ENCODE measurements around the gene AHSP. TPM values are rescaled to one million over a fixed set of nuclear protein-coding genes. Genes with fewer than 3 reads are reported as not detected.
A peak's percentile ranks its signal among the peaks of the same experiment; 100 is the strongest.
"Not testable (repeated sequence)": the region's sequence is repeated elsewhere in the genome, so short reads cannot be mapped to it uniquely, and the experiment has no call there.

Gene AHSP
- polyA plus RNA-seq, 3 donors from 2014 or later = 1.8 TPM; not detected in 2

- peaks cover 4 to 15% (median 12%) of the 10 kb centered on the region in 3 donors for H3K27me3 Mint-ChIP-seq (ENCODE audit: low read depth in 3 of 3)
- no peaks in the 10 kb centered on the region for H3K9me3 Mint-ChIP-seq
- H3K4me3 Mint-ChIP-seq = no peak overlapping the region
- H3K4me1 Mint-ChIP-seq = peaks cover 0 to 1% of the 10 kb centered on the region in 2 donors
- no peaks in the 10 kb centered on the region for H3K36me3 Mint-ChIP-seq
- DNase-seq = no peak
- H3K27ac Mint-ChIP-seq = no peak overlapping the region
Observed at GRCh38 chr16:31528523-31529107, 915 bp downstream of the AHSP start.

DNA sequence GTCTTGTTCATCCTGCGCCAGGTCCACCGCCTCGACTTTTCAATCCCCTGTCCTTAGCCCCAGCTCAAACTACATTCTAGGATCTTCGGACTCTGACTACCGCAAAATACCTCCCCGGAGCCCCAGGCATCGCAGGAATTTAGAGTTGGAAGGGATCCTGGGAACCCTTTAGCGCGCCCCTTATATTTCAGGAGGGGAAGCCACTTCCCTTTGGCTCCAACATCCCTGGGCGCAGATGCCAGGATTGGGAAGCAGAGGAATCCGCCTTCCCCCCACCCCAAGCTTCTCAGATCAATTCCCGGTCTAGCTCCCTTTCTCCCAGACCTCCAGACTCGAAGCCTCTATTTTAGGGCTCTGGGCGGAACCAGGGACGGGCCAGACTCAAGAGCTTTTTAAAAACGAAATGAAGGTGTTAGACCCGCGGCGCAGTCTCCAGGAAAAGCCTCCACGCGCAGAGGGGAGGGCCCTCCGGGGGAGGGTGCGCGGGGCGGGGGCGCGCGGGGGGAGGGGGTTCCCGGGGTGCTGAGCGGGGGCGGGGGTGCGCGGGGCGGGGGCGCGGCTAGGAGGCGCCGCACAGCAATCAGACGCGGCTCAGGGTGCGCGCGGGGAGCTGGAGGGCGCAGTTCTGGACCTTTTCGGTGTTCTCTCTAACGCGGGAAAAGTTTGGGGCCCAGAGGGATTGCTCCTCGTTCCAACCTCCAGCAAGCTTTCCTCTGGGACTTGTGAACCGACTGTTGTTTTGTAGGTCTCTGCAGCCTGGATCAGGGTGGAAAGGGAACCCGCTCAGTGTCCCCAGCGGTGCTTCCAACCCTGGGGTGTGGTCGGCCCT lies 1.6 kb downstream of the AHSP start:
- Mint-ChIP-seq H3K4me1 (peaks cover 0 to 1% of the 10 kb centered on the region in 2 donors), H3K4me3 (no peak overlapping the region), H3K36me3 (no peaks in the 10 kb centered on the region), H3K9me3 (no peaks in the 10 kb centered on the region), H3K27me3 (ENCODE audit: low read depth in 3 of 3) (peaks cover 4 to 18% (median 12%) of the 10 kb centered on the region in 3 donors), H3K27ac (no peak overlapping the region)
- DNase-seq = no peak

GRCh38 chr16:31529937-31530312 lies 2.2 kb downstream of the AHSP start:
- H3K9me3 Mint-ChIP-seq = no peaks in the 10 kb centered on the region
- H3K27ac Mint-ChIP-seq = no peak overlapping the region
- peaks cover 0 to 1% of the 10 kb centered on the region in 2 donors for H3K4me1 Mint-ChIP-seq
- no peaks in the 10 kb centered on the region for H3K36me3 Mint-ChIP-seq
- no peak overlapping the region for H3K4me3 Mint-ChIP-seq
- H3K27me3 Mint-ChIP-seq (ENCODE audit: low read depth in 3 of 3) = peaks cover 4 to 23% (median 13%) of the 10 kb centered on the region in 3 donors
- DNase-seq = no peak

DNA sequence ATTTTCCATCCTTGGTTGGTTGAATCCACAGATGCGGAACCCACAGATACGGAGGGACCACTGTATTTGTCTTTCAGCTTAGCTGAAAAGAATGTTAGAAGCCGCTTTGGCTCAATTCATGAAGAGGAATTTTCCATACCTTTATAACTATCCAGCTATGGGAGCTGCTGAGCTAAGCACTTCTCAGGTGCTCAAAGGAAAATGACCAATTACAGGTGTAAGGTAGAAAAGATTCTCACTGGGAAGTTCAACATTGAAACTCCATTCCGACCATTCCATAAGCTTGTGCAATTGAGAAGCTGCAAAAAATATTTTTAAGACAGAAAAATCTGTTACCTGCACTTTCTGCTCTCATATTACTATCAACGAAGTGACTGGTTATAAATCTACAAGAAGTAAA lies 2.7 kb downstream of the AHSP start:
- H3K27me3 Mint-ChIP-seq (ENCODE audit: low read depth in 3 of 3) = peaks cover 4 to 26% (median 17%) of the 10 kb centered on the region in 3 donors
- no peak overlapping the region for H3K4me3 Mint-ChIP-seq
- no peaks in the 10 kb centered on the region for H3K36me3 Mint-ChIP-seq
- DNase-seq = no peak
- peaks cover 0 to 1% of the 10 kb centered on the region in 2 donors for H3K4me1 Mint-ChIP-seq
- no peak overlapping the region for H3K27ac Mint-ChIP-seq
- H3K9me3 Mint-ChIP-seq = no peaks in the 10 kb centered on the region

GRCh38 chr16:31531096-31531495 lies 3.4 kb downstream of the AHSP start:
- DNase-seq = no peak

DNA sequence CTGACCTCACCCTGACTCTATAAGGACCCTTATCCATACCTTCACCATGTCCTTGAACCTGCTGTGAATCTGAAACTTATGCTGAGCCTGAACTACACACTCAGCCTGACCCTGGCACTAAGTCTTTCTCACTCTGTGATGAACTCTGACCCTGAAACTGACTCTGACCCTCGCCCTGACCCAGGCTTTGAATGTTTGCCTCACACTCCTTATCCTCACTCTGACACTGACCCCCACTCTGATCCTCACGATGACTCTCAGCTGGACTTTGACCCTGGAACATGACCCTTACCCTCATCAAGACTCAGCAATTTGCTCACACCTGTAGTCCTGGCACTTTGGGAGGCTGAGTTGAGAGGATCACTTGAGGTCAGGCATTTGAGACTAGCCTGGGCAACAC lies 4.4 kb downstream of the AHSP start:
- H3K4me1 Mint-ChIP-seq = peaks cover 0 to 1% of the 10 kb centered on the region in 2 donors
- no peak overlapping the region for H3K4me3 Mint-ChIP-seq
- no peaks in the 10 kb centered on the region for H3K36me3 Mint-ChIP-seq
- H3K9me3 Mint-ChIP-seq = no peaks in the 10 kb centered on the region
- no peak overlapping the region for H3K27ac Mint-ChIP-seq
- H3K27me3 Mint-ChIP-seq (ENCODE audit: low read depth in 3 of 3) = peaks cover 7 to 40% (median 23%) of the 10 kb centered on the region in 3 donors
- DNase-seq = no peak

More at GRCh38 chr16:31531096-31531495, 3.4 kb downstream of the AHSP start:
- H3K4me1 Mint-ChIP-seq = peaks cover 0 to 1% of the 10 kb centered on the region in 2 donors
- no peaks in the 10 kb centered on the region for H3K9me3 Mint-ChIP-seq
- peaks cover 4 to 32% (median 17%) of the 10 kb centered on the region in 3 donors for H3K27me3 Mint-ChIP-seq (ENCODE audit: low read depth in 3 of 3)
- no peaks in the 10 kb centered on the region for H3K36me3 Mint-ChIP-seq
- no peak overlapping the region for H3K4me3 Mint-ChIP-seq
- no peak overlapping the region for H3K27ac Mint-ChIP-seq

GRCh38 chr16:31532896-31533295 lies 5.2 kb downstream of the AHSP start:
- DNase-seq = no peak
- no peak overlapping the region for H3K27ac Mint-ChIP-seq
- peaks cover 9 to 37% (median 19%) of the 10 kb centered on the region in 3 donors for H3K27me3 Mint-ChIP-seq (ENCODE audit: low read depth in 3 of 3)
- no peaks in the 10 kb centered on the region for H3K9me3 Mint-ChIP-seq
- H3K4me3 Mint-ChIP-seq = no peak overlapping the region
- no peaks in the 10 kb centered on the region for H3K36me3 Mint-ChIP-seq
- peaks cover 0 to 4% of the 10 kb centered on the region in 2 donors for H3K4me1 Mint-ChIP-seq

DNA sequence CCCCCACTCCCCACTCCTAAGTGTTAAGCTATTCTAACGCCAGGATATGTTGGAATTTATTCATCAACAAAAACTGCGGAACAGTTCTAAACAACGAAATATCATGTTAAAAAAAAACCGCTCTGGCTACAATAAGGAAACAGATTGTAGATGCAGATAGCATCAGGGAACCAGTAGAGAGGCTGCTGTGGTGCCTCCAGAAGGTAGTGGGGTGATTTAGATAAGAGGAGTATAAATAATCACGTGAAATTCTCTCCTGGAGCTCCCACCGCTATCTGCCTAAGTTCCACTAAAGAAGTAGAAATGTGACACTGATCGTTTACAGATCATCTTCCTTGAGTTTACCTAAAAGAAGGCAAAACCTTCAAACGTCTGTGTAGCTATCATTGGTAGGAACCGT lies 8.0 kb downstream of the AHSP start:
- peaks cover 0 to 5% of the 10 kb centered on the region in 2 donors for H3K4me1 Mint-ChIP-seq
- H3K27ac Mint-ChIP-seq = no peak overlapping the region
- H3K27me3 Mint-ChIP-seq (ENCODE audit: low read depth in 3 of 3) = peaks cover 9 to 40% (median 22%) of the 10 kb centered on the region in 3 donors
- H3K4me3 Mint-ChIP-seq = peak overlapping the region in 1 of 5 donors; percentile 1
- no peak for DNase-seq
- peaks cover 0 to 9% (median 0%) of the 10 kb centered on the region in 6 donors for H3K9me3 Mint-ChIP-seq
- no peaks in the 10 kb centered on the region for H3K36me3 Mint-ChIP-seq

DNA sequence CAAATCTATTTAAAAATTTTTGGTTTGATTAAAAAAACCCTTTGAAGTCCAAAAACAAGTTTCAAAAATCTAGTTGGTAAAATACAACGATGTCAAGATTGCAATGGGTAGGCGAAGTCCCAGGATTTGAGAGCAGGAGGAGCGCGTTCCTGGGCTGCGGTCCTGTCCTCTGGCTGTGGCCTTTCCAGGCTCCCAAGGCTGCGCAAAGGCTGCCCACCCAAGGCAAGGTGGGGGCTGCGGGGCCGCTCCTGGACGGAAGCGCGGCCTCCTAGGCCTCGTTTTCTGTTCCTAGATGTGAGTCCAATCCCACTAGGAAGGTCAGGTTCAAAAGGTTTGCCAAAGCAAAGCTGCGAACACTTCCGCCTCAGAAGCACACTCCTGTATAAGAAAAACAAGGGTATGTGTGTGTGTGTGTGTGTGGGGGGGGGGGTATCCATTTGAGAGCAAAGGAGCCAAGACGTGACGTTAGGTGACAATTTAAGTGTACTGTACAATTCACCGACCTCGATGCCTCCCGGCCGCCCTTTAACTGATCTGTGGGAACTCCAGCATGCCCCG lies 9.2 kb downstream of the AHSP start:
- H3K27ac Mint-ChIP-seq = no peak overlapping the region
- peaks cover 0 to 9% (median 0%) of the 10 kb centered on the region in 6 donors for H3K9me3 Mint-ChIP-seq
- peaks cover 0 to 5% of the 10 kb centered on the region in 2 donors for H3K4me1 Mint-ChIP-seq
- no peak for DNase-seq
- H3K36me3 Mint-ChIP-seq = peaks cover 0 to 4% (median 0%) of the 10 kb centered on the region in 3 donors
- H3K4me3 Mint-ChIP-seq = no peak overlapping the region
- H3K27me3 Mint-ChIP-seq (ENCODE audit: low read depth in 3 of 3) = peaks cover 9 to 40% (median 22%) of the 10 kb centered on the region in 3 donors

- H3K27me3 Mint-ChIP-seq (ENCODE audit: low read depth in 3 of 3) = peaks cover 9 to 42% (median 22%) of the 10 kb centered on the region in 3 donors
- peaks cover 0 to 6% (median 4%) of the 10 kb centered on the region in 3 donors for H3K36me3 Mint-ChIP-seq
Observed at GRCh38 chr16:31537362-31538242, 9.9 kb downstream of the AHSP start.

GRCh38 chr16:31538243-31538598 lies 10.5 kb downstream of the AHSP start:
- not testable (repeated sequence) for H3K36me3 Mint-ChIP-seq, H3K27ac Mint-ChIP-seq, H3K4me1 Mint-ChIP-seq, DNase-seq
- Mint-ChIP-seq H3K27me3 (ENCODE audit: low read depth in 3 of 3) (peaks cover 9 to 42% (median 22%) of the 10 kb centered on the region in 3 donors), H3K4me3 (peak overlapping the region in 1 of 5 donors; percentile 23), H3K9me3 (peaks cover 1 to 16% (median 4%) of the 10 kb centered on the region in 6 donors)

More at GRCh38 chr16:31537362-31538242, 9.9 kb downstream of the AHSP start:
- Mint-ChIP-seq H3K4me1 (peaks cover 0 to 5% of the 10 kb centered on the region in 2 donors), H3K9me3 (peaks cover 0 to 16% (median 4%) of the 10 kb centered on the region in 6 donors), H3K4me3 (peak overlapping the region in 4 of 5 donors; percentile 8 to 60 (median 41)), H3K27ac (no peak overlapping the region)
- DNase-seq = no peak

GRCh38 chr16:31539762-31540161 lies 12.1 kb downstream of the AHSP start:
- H3K36me3 Mint-ChIP-seq, H3K27ac Mint-ChIP-seq, DNase-seq, H3K4me3 Mint-ChIP-seq, H3K4me1 Mint-ChIP-seq: not testable (repeated sequence)
- H3K9me3 Mint-ChIP-seq = peaks cover 1 to 22% (median 4%) of the 10 kb centered on the region in 6 donors
- H3K27me3 Mint-ChIP-seq (ENCODE audit: low read depth in 3 of 3) = peaks cover 9 to 36% (median 24%) of the 10 kb centered on the region in 3 donors

- peaks cover 1 to 22% (median 5%) of the 10 kb centered on the region in 6 donors for H3K9me3 Mint-ChIP-seq
- H3K27me3 Mint-ChIP-seq (ENCODE audit: low read depth in 3 of 3) = peaks cover 4 to 21% (median 11%) of the 10 kb centered on the region in 3 donors
- peaks cover 0 to 6% (median 4%) of the 10 kb centered on the region in 3 donors for H3K36me3 Mint-ChIP-seq
Observed at GRCh38 chr16:31542763-31543162, 15.1 kb downstream of the AHSP start.

More at GRCh38 chr16:31542763-31543162, 15.1 kb downstream of the AHSP start:
- peaks cover 0 to 4% of the 10 kb centered on the region in 2 donors for H3K4me1 Mint-ChIP-seq
- DNase-seq = no peak
- peak overlapping the region in 1 of 6 donors; percentile 12 for H3K27ac Mint-ChIP-seq
- no peak overlapping the region for H3K4me3 Mint-ChIP-seq

Measured in immature natural killer cell (primary cell).